GM12878 (cell line): ENCODE data around the gene KBTBD4.
A peak's percentile ranks its signal among the peaks of the same experiment; 100 is the strongest.

Source experiments
- CTCF ChIP-seq, 3 experiments: IDR thresholded peaks in 2 of 3; conservative IDR thresholded peaks in 1 of 3; 2 replicates each; pipeline ENCODE4 v1.5.1; 2011; ENCODE audit warnings: low read depth in 3 of 3, low read length in 3 of 3, mild to moderate bottlenecking in 3 of 3, control low read depth in 2 of 3, moderate library complexity in 2 of 3, inconsistent platforms in 1 of 3, mixed read lengths in 1 of 3; ENCODE audit not compliant: control insufficient read depth in 2 of 3, insufficient read depth in 1 of 3; ENCODE audit errors: extremely low read depth in 1 of 3
- EP300 ChIP-seq, 2 experiments: fragments of 150-350 bp in 1 of 2; IDR thresholded peaks; 2 replicates each; pipeline ENCODE4 v1.6.1; 2011 to 2012; ENCODE audit warnings: low read depth in 2 of 2, low read length in 2 of 2, borderline replicate concordance in 1 of 2, improper control_type of control experiment in 1 of 2, inconsistent platforms in 1 of 2; ENCODE audit not compliant: control insufficient read depth in 1 of 2
- ESRRA ChIP-seq: IDR thresholded peaks from 2 replicates; pipeline ENCODE4 v1.6.1; 2012; ENCODE audit warnings: mild to moderate bottlenecking, low read length, improper control_type of control experiment
- FOS ChIP-seq: IDR thresholded peaks from 3 replicates; pipeline ENCODE4 v1.6.1; 2011; ENCODE audit warnings: borderline replicate concordance; ENCODE audit not compliant: insufficient read length; ENCODE audit errors: extremely low read depth
- REST ChIP-seq: IDR thresholded peaks from 2 replicates; pipeline ENCODE4 v1.6.1; 2012; ENCODE audit warnings: mild to moderate bottlenecking, low read depth, low read length
- SP1 ChIP-seq: IDR thresholded peaks from one replicate; pipeline ENCODE4 v1.6.1; 2011; ENCODE audit warnings: low read depth, low read length
- TAF1 ChIP-seq: IDR thresholded peaks from 2 replicates; pipeline ENCODE4 v1.6.1; 2011; ENCODE audit warnings: mild to moderate bottlenecking, low read depth, low read length, borderline replicate concordance
- ZNF274 ChIP-seq: IDR thresholded peaks from one replicate; pipeline ENCODE4 v1.8.0; 2011; ENCODE audit not compliant: insufficient read length, insufficient read depth
- ZZZ3 ChIP-seq: IDR thresholded peaks from 2 replicates; pipeline ENCODE4 v1.6.1; 2011; ENCODE audit warnings: low read depth; ENCODE audit not compliant: control insufficient read depth, insufficient read length

GRCh38 chr11:47616726-47617416, 38.1 kb upstream of the KBTBD4 start:
- TF ChIP-seq REST, result no peak
- TF ChIP-seq TAF1, result no peak
- no peak for TF ChIP-seq ESRRA
- peak; percentile 77 to 89 (median 77) for TF ChIP-seq CTCF (IDR thresholded peaks at IDR 0.05 in 2 of 3, conservative IDR thresholded peaks at IDR 0.05 in 1 of 3; ENCODE audit: control insufficient read depth in 2 of 3, extremely low read depth in 1 of 3, insufficient read depth in 1 of 3, low read depth in 3 of 3, low read length in 3 of 3)
- no peak for TF ChIP-seq SP1
- no peak for TF ChIP-seq ZNF274
- no peak for TF ChIP-seq ZZZ3
- TF ChIP-seq FOS, result no peak
- TF ChIP-seq EP300 (IDR thresholded peaks at IDR 0.05; ENCODE audit: borderline replicate concordance in 1 of 2, control insufficient read depth in 1 of 2, low read depth in 2 of 2, low read length in 2 of 2), result no peak
